ENCODE results near the gene RAB35. TPM values are rescaled to one million over a fixed set of nuclear protein-coding genes. Genes with fewer than 3 reads are reported as not detected.

Gene RAB35
- total and polyA plus RNA-seq, 2 experiments from 2014 or later: 25.4 to 33.4 TPM

DNA sequence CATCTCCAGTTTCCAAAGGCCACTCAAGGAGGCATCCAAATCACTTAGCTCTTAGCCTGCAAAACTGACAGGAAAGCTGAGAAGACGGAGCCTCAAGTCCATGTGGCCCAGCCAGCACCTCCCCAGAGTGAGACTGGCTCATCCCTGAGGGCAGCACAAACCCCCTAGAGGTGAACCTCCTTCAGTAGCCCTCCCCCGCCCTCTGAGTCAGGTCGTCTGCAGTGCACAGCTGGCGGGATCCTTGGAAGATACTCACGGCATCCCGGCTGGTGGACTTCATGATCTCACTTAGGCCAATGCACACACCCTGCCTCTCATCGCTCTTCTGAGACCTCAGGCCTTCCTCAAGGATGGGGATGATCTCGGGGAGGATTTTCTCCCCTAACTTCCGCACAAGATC, 24.1 kb upstream of the RAB35 start:
- TF ChIP-seq, protein P1, sequence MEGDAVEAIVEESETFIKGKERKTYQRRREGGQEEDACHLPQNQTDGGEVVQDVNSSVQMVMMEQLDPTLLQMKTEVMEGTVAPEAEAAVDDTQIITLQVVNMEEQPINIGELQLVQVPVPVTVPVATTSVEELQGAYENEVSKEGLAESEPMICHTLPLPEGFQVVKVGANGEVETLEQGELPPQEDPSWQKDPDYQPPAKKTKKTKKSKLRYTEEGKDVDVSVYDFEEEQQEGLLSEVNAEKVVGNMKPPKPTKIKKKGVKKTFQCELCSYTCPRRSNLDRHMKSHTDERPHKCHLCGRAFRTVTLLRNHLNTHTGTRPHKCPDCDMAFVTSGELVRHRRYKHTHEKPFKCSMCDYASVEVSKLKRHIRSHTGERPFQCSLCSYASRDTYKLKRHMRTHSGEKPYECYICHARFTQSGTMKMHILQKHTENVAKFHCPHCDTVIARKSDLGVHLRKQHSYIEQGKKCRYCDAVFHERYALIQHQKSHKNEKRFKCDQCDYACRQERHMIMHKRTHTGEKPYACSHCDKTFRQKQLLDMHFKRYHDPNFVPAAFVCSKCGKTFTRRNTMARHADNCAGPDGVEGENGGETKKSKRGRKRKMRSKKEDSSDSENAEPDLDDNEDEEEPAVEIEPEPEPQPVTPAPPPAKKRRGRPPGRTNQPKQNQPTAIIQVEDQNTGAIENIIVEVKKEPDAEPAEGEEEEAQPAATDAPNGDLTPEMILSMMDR (IDR thresholded peaks at IDR 0.05; ENCODE audit: low read depth, low read length): no peak
- Histone ChIP-seq H3K36me3 (peaks cover 82% of the 10 kb centered on the region), H3K27me3 (no peaks in the 10 kb centered on the region), H3K4me3 (no peak overlapping the region), H3K4me1 (ENCODE audit: low read depth) (no peaks in the 10 kb centered on the region), H3K27ac (no peak overlapping the region), H3K9me3 (ENCODE audit: low read depth) (no peaks in the 10 kb centered on the region)
- no peak for DNase-seq (ENCODE audit: low read depth in 1 of 2, low spot score in 1 of 2)

GRCh38 chr12:120139958-120140357, 23.4 kb upstream of the RAB35 start:
- TF ChIP-seq, protein P1 (IDR thresholded peaks at IDR 0.05; ENCODE audit: low read depth, low read length): no peak
- Histone ChIP-seq H3K27ac (no peak overlapping the region), H3K27me3 (no peaks in the 10 kb centered on the region), H3K4me3 (no peak overlapping the region), H3K9me3 (ENCODE audit: low read depth) (no peaks in the 10 kb centered on the region), H3K36me3 (peaks cover 82% of the 10 kb centered on the region), H3K4me1 (ENCODE audit: low read depth) (no peaks in the 10 kb centered on the region)
- no peak for DNase-seq (ENCODE audit: low read depth in 1 of 2, low spot score in 1 of 2)

GRCh38 chr12:120138366-120138765, 21.8 kb upstream of the RAB35 start:
- TF ChIP-seq, protein P1 (IDR thresholded peaks at IDR 0.05; ENCODE audit: low read depth, low read length): no peak
- H3K9me3 ChIP-seq (ENCODE audit: low read depth): no peaks in the 10 kb centered on the region

DNA sequence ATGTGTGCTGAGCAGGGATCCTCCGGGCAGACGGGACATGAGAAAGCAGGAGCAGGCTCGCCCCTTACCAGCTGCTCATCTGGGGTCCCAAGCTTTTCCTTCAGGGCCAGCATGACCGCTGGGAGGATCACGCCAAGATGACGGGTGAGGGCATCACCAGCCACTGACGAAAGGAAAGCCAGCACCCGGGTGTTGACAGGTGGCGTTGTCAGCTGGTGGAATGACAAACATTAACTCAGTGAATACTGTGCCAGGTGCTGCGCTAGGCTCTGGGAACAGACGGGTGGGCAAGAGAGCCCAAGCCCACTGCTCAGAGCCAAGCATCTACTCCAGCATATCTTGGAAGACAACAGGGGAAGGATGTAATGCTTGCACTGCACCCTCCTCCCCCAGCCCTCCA, 21.3 kb upstream of the RAB35 start:
- no peaks in the 10 kb centered on the region for H3K27me3 ChIP-seq
- H3K4me1 ChIP-seq (ENCODE audit: low read depth): no peaks in the 10 kb centered on the region
- H3K27ac ChIP-seq: no peak overlapping the region
- TF ChIP-seq, protein P1 (IDR thresholded peaks at IDR 0.05; ENCODE audit: low read depth, low read length): no peak
- no peak overlapping the region for H3K4me3 ChIP-seq
- H3K36me3 ChIP-seq: peaks cover 86% of the 10 kb centered on the region
- DNase-seq (ENCODE audit: low read depth in 1 of 2, low spot score in 1 of 2): no peak
- H3K9me3 ChIP-seq (ENCODE audit: low read depth): no peaks in the 10 kb centered on the region

More at GRCh38 chr12:120138366-120138765, 21.8 kb upstream of the RAB35 start:
- no peak for DNase-seq (ENCODE audit: low read depth in 1 of 2, low spot score in 1 of 2)
- Histone ChIP-seq H3K4me1 (ENCODE audit: low read depth) (no peaks in the 10 kb centered on the region), H3K27me3 (no peaks in the 10 kb centered on the region), H3K27ac (no peak overlapping the region), H3K36me3 (peaks cover 84% of the 10 kb centered on the region), H3K4me3 (no peak overlapping the region)

GRCh38 chr12:120136093-120136770, 19.7 kb upstream of the RAB35 start:
- H3K36me3 ChIP-seq: peaks cover 87% of the 10 kb centered on the region
- DNase-seq (ENCODE audit: low read depth in 1 of 2, low spot score in 1 of 2): no peak
- H3K4me3 ChIP-seq: no peak overlapping the region
- H3K27ac ChIP-seq: no peak overlapping the region
- TF ChIP-seq, protein P1 (IDR thresholded peaks at IDR 0.05; ENCODE audit: low read depth, low read length): no peak
- H3K9me3 ChIP-seq (ENCODE audit: low read depth): no peaks in the 10 kb centered on the region
- no peaks in the 10 kb centered on the region for H3K4me1 ChIP-seq (ENCODE audit: low read depth)
- H3K27me3 ChIP-seq: no peaks in the 10 kb centered on the region
